ENCODE data around the gene FN3KRP. TPM values are rescaled to one million over a fixed set of nuclear protein-coding genes. Genes with fewer than 3 reads are reported as not detected.

Gene FN3KRP
- total RNA-seq, 2 donors from 2014 or later: 34.5 to 40.0 TPM

DNA sequence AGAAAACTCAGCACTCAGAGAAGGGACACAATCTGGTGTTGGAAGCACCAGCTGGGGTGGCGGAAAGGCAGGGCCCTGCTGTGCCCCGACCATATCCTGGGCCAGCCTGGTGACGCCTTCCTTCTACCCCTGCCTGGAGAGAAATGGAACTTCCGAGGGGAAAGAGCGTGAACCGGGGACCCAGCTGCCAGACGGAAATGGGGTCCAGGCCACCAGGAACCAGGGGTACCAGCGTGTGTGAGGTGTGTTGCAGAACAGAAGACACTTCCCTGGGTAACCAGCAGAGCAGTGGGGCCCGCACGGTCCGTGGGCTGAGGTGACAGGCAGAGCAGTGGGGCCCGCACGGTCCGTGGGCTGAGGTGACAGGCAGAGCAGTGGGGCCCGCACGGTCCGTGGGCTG is 24.8 kb upstream of the FN3KRP start:
- peaks cover 16% of the 10 kb centered on the region for H3K9me3 Mint-ChIP-seq
- no peaks in the 10 kb centered on the region for H3K36me3 ChIP-seq (ENCODE audit: control insufficient read depth, insufficient read depth, low read length)

DNA sequence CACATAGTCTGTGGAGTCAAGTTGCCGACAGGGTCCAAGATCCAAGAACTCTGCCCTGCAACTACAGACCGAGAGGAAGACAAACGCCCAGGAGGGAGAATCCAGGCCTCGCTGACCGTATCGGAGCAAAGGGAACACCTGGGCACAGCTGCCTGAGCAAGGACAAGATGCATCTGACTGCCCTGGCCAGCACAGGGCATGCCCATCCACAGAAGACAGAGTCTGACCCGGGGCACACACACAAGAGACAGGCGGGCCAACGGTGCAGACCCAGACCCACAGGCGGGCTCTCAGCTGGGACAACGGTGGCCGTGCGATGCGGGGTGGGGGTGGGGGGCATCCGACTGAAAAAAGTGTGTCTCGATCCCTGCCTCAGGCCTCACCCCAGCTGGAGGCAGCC is 24.2 kb upstream of the FN3KRP start:
- H3K4me3 ChIP-seq (ENCODE audit: low read length): no peak overlapping the region

More for the DNA sequence above, 24.8 kb upstream of the FN3KRP start:
- peaks cover 25% of the 10 kb centered on the region for H3K27me3 Mint-ChIP-seq (ENCODE audit: insufficient read depth)
- no peaks in the 10 kb centered on the region for H3K4me1 Mint-ChIP-seq
- Histone ChIP-seq H3K9ac (ENCODE audit: extremely low read depth, low read length, poor library complexity, severe bottlenecking) (no peak overlapping the region), H3K9me3 (ENCODE audit: control insufficient read depth, low read length) (peaks cover 10% of the 10 kb centered on the region), H3K27ac (ENCODE audit: low read depth, low read length) (no peak overlapping the region), H3K4me1 (ENCODE audit: control insufficient read depth, insufficient read depth, low read length) (no peaks in the 10 kb centered on the region), H3K27me3 (ENCODE audit: control insufficient read depth, insufficient read depth, low read length, poor library complexity, severe bottlenecking) (peaks cover 15% of the 10 kb centered on the region), H3K4me3 (ENCODE audit: low read length) (no peak overlapping the region)
- TF ChIP-seq, protein P1, sequence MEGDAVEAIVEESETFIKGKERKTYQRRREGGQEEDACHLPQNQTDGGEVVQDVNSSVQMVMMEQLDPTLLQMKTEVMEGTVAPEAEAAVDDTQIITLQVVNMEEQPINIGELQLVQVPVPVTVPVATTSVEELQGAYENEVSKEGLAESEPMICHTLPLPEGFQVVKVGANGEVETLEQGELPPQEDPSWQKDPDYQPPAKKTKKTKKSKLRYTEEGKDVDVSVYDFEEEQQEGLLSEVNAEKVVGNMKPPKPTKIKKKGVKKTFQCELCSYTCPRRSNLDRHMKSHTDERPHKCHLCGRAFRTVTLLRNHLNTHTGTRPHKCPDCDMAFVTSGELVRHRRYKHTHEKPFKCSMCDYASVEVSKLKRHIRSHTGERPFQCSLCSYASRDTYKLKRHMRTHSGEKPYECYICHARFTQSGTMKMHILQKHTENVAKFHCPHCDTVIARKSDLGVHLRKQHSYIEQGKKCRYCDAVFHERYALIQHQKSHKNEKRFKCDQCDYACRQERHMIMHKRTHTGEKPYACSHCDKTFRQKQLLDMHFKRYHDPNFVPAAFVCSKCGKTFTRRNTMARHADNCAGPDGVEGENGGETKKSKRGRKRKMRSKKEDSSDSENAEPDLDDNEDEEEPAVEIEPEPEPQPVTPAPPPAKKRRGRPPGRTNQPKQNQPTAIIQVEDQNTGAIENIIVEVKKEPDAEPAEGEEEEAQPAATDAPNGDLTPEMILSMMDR (conservative IDR thresholded peaks at IDR 0.05): no peak
- no peak overlapping the region for H3K4me3 Mint-ChIP-seq
- DNase-seq: no peak
- H3K27ac Mint-ChIP-seq: no peak overlapping the region
- H3K36me3 Mint-ChIP-seq (ENCODE audit: low read depth): peaks cover 12% of the 10 kb centered on the region
- 88 to 100% methylated on average over 4 to 8 of the region's 17 CpGs for WGBS, 2 experiments (ENCODE audit: insufficient coverage in 1 of 2, insufficient read length in 1 of 2)

DNA sequence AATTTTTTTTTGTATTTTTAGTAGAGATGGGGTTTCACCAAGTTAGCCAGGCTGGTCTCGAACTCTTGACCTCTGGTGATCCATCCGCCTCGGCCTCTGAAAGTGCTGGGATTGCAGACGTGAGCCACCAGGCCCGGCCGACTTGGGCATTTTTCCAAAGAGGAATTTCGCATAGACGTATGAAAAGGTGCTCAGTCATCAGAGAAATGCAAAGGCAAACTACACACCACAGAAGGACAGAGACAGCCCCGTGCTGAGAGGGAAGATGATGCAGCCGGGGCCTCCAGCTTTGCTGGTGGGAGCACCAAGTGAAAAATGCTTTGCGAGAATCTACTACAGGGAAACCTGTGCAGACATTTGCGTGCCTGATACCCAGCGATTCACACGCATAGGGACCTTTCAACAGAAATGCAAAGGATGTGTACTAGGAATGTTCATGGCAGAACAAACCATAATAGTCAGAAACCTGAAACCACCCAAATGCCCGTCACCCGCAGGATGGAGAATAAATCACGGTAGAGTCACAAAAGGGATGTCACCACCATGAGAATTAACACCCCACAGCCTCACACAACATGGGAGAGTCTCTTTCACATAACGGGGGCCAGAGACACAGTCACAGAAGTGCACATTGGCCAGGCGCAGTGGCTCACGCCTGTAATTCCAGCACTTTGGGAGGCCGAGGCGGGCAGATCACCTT is 23.2 kb upstream of the FN3KRP start:
- no peak for DNase-seq
- no peaks in the 10 kb centered on the region for H3K36me3 ChIP-seq (ENCODE audit: control insufficient read depth, insufficient read depth, low read length)
- no peak overlapping the region for H3K27ac ChIP-seq (ENCODE audit: low read depth, low read length)
- Mint-ChIP-seq H3K4me1 (no peaks in the 10 kb centered on the region), H3K27ac (no peak overlapping the region), H3K4me3 (no peak overlapping the region), H3K36me3 (ENCODE audit: low read depth) (peaks cover 12% of the 10 kb centered on the region), H3K27me3 (ENCODE audit: insufficient read depth) (peaks cover 36% of the 10 kb centered on the region), H3K9me3 (peaks cover 16% of the 10 kb centered on the region)
- no peak overlapping the region for H3K9ac ChIP-seq (ENCODE audit: extremely low read depth, low read length, poor library complexity, severe bottlenecking)
- H3K27me3 ChIP-seq (ENCODE audit: control insufficient read depth, insufficient read depth, low read length, poor library complexity, severe bottlenecking): peaks cover 29% of the 10 kb centered on the region
- TF ChIP-seq, protein P1 (conservative IDR thresholded peaks at IDR 0.05): no peak
- no peak overlapping the region for H3K4me3 ChIP-seq (ENCODE audit: low read length)
- H3K4me1 ChIP-seq (ENCODE audit: control insufficient read depth, insufficient read depth, low read length): no peaks in the 10 kb centered on the region
- H3K9me3 ChIP-seq (ENCODE audit: control insufficient read depth, low read length): peaks cover 10% of the 10 kb centered on the region
- 94 to 98% methylated on average over 17 to 22 of the region's 22 CpGs for WGBS, 2 experiments (ENCODE audit: insufficient coverage in 1 of 2, insufficient read length in 1 of 2)

More for the DNA sequence above, 24.2 kb upstream of the FN3KRP start:
- DNase-seq: no peak
- H3K9me3 ChIP-seq (ENCODE audit: control insufficient read depth, low read length): peaks cover 10% of the 10 kb centered on the region
- no peak overlapping the region for H3K9ac ChIP-seq (ENCODE audit: extremely low read depth, low read length, poor library complexity, severe bottlenecking)
- peaks cover 20% of the 10 kb centered on the region for H3K27me3 ChIP-seq (ENCODE audit: control insufficient read depth, insufficient read depth, low read length, poor library complexity, severe bottlenecking)
- Mint-ChIP-seq H3K27me3 (ENCODE audit: insufficient read depth) (peaks cover 30% of the 10 kb centered on the region), H3K36me3 (ENCODE audit: low read depth) (peaks cover 12% of the 10 kb centered on the region), H3K4me3 (no peak overlapping the region), H3K4me1 (no peaks in the 10 kb centered on the region), H3K9me3 (peaks cover 16% of the 10 kb centered on the region), H3K27ac (no peak overlapping the region)
- WGBS, 2 experiments (ENCODE audit: insufficient coverage in 1 of 2, insufficient read length in 1 of 2): 77 to 87% methylated on average over 8 to 16 of the region's 16 CpGs
- no peak overlapping the region for H3K27ac ChIP-seq (ENCODE audit: low read depth, low read length)
- H3K36me3 ChIP-seq (ENCODE audit: control insufficient read depth, insufficient read depth, low read length): no peaks in the 10 kb centered on the region
- H3K4me1 ChIP-seq (ENCODE audit: control insufficient read depth, insufficient read depth, low read length): no peaks in the 10 kb centered on the region
- TF ChIP-seq, protein P1 (conservative IDR thresholded peaks at IDR 0.05): no peak

Data from endodermal cell (in vitro differentiated cells).